Neuron (in vitro differentiated cells): ENCODE data around the gene ARL16.

ENCODE experiments used
- H2AFZ ChIP-seq: one replicate; pipeline ENCODE4 v1.6.1; 2013; ENCODE audit warnings: low read depth, mild to moderate bottlenecking, inconsistent platforms, low read length, moderate library complexity
- H3K27me3 ChIP-seq: one replicate; pipeline ENCODE4 v1.6.1; 2013; ENCODE audit warnings: low read length; ENCODE audit not compliant: insufficient read depth
- H3K36me3 ChIP-seq: one replicate; pipeline ENCODE4 v1.6.1; 2013; ENCODE audit warnings: low read length; ENCODE audit not compliant: insufficient read depth
- H3K4me1 ChIP-seq: one replicate; pipeline ENCODE4 v1.6.1; 2013; ENCODE audit warnings: low read length; ENCODE audit not compliant: insufficient read depth
- H3K4me3 ChIP-seq: 2 replicates; pipeline ENCODE4 v1.5.1; 2013; ENCODE audit warnings: mild to moderate bottlenecking, low read length, moderate library complexity
- H3K9me3 ChIP-seq: one replicate; pipeline ENCODE4 v1.6.1; 2013; ENCODE audit warnings: low read length

ARL16 gene

GRCh38 chr17:81695211-81695610 is 11.6 kb upstream of the ARL16 start:
- H3K9me3 ChIP-seq: no peaks in the 10 kb centered on the region
- no peak overlapping the region for H3K4me3 ChIP-seq
- peaks cover 80% of the 10 kb centered on the region for H3K36me3 ChIP-seq
- H2AFZ ChIP-seq: no peak overlapping the region
- H3K4me1 ChIP-seq: no peaks in the 10 kb centered on the region
- H3K27me3 ChIP-seq: no peaks in the 10 kb centered on the region

GRCh38 chr17:81694810-81695209 is 11.2 kb upstream of the ARL16 start:
- Histone ChIP-seq H3K4me1 (no peaks in the 10 kb centered on the region), H3K9me3 (no peaks in the 10 kb centered on the region), H3K36me3 (peaks cover 84% of the 10 kb centered on the region), H3K4me3 (no peak overlapping the region), H2AFZ (no peak overlapping the region), H3K27me3 (no peaks in the 10 kb centered on the region)

- peaks cover 91% of the 10 kb centered on the region for H3K36me3 ChIP-seq
- no peak overlapping the region for H3K4me3 ChIP-seq
- no peaks in the 10 kb centered on the region for H3K9me3 ChIP-seq
- no peaks in the 10 kb centered on the region for H3K4me1 ChIP-seq
- no peak overlapping the region for H2AFZ ChIP-seq
- no peaks in the 10 kb centered on the region for H3K27me3 ChIP-seq
These were observed 10.1 kb upstream of the ARL16 start for GRCh38 chr17:81693509-81694210.

GRCh38 chr17:81691608-81692007 is 8.0 kb upstream of the ARL16 start:
- Histone ChIP-seq H3K4me3 (no peak overlapping the region), H3K36me3 (peaks cover 89% of the 10 kb centered on the region), H2AFZ (no peak overlapping the region), H3K9me3 (no peaks in the 10 kb centered on the region), H3K27me3 (no peaks in the 10 kb centered on the region), H3K4me1 (no peaks in the 10 kb centered on the region)

DNA sequence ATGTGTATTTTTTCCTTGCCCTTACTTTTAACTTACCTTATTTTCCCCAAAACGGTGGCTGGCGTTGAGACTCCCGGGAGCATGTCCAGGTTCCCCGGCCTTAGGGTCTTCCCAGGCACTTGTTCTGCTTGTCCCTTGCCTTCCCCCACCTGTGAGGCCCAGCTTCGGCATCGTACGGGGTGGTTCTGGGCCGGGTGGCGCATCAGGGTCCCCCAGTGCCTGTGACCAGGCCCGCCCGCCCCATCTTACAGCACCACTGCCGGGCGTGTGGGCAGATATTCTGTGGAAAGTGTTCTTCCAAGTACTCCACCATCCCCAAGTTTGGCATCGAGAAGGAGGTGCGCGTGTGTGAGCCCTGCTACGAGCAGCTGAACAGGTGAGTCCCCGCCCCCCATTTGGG is 7.6 kb upstream of the ARL16 start:
- no peak overlapping the region for H3K4me3 ChIP-seq
- no peak overlapping the region for H2AFZ ChIP-seq
- H3K36me3 ChIP-seq: peaks cover 89% of the 10 kb centered on the region
- H3K9me3 ChIP-seq: no peaks in the 10 kb centered on the region
- no peaks in the 10 kb centered on the region for H3K4me1 ChIP-seq
- H3K27me3 ChIP-seq: no peaks in the 10 kb centered on the region

DNA sequence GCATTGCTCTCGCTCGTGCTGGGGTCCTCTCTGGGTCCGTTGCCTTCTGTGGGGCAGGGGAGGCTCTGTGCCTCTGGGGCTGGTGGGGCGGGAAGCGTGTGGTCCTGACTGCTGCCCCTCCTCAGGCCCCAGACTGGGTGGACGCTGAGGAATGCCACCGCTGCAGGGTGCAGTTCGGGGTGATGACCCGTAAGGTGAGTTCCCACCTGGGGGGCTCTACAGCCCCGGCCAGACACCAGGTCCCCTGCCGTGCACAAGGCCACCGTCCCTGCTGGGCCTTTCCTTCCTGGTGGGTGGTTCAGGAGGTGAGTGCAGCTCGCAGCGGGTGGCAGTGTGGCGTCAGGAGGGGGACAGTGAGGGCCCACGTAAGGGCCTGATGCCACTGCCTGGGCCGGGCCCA is 7.0 kb upstream of the ARL16 start:
- Histone ChIP-seq H3K4me3 (no peak overlapping the region), H2AFZ (no peak overlapping the region), H3K36me3 (peaks cover 83% of the 10 kb centered on the region), H3K27me3 (no peaks in the 10 kb centered on the region), H3K9me3 (no peaks in the 10 kb centered on the region), H3K4me1 (peaks cover 1% of the 10 kb centered on the region)

- Histone ChIP-seq H3K4me3 (no peak overlapping the region), H2AFZ (no peak overlapping the region), H3K27me3 (no peaks in the 10 kb centered on the region), H3K4me1 (peaks cover 6% of the 10 kb centered on the region), H3K9me3 (no peaks in the 10 kb centered on the region), H3K36me3 (peaks cover 78% of the 10 kb centered on the region)
These were observed 6.5 kb upstream of the ARL16 start for GRCh38 chr17:81690066-81690465.

GRCh38 chr17:81688616-81689015 is 5.0 kb upstream of the ARL16 start:
- Histone ChIP-seq H3K9me3 (no peaks in the 10 kb centered on the region), H3K27me3 (no peaks in the 10 kb centered on the region), H3K36me3 (peaks cover 64% of the 10 kb centered on the region), H2AFZ (no peak overlapping the region), H3K4me1 (peaks cover 15% of the 10 kb centered on the region), H3K4me3 (no peak overlapping the region)

DNA sequence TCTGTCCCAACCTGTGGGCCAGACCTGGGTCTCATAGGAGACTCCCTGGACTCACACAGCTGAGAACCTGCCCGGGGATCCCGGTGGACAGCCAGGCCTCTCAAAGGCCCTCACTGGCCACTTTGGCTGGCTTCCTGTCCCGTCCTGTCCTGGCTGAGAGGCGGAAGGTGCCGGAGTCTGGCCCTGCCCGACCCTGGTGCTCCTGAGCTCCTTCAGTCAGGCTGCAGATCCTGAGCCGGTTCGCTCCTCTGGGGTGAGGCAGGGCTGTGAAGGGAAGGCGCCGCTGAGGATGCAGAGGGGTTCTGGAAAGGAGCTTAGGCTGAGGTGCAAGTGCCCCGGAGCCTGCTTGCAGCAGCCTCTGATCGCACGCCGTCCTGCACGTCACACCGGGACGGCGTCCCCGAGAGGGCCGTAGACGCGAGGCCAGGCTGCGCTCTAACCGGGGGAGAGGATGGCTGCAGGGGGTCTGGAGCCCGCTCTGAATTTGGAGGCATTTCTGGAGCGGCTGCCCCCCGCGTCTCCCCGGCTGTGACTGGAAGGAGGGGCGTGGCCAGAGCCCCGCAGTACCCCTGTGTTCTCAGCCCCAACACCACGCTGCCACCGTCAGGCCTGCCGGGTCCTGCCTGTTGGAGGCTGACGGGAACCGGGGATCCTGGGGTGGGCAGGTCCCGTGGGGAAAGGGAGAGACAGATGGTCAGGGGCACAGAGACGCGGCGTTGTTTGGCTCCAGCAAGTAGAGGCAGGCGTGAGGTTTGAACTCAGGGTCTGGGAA is 4.4 kb upstream of the ARL16 start:
- Histone ChIP-seq H3K27me3 (no peaks in the 10 kb centered on the region), H3K9me3 (no peaks in the 10 kb centered on the region), H3K4me1 (peaks cover 15% of the 10 kb centered on the region), H3K36me3 (peaks cover 58% of the 10 kb centered on the region), H2AFZ (no peak overlapping the region), H3K4me3 (no peak overlapping the region)

DNA sequence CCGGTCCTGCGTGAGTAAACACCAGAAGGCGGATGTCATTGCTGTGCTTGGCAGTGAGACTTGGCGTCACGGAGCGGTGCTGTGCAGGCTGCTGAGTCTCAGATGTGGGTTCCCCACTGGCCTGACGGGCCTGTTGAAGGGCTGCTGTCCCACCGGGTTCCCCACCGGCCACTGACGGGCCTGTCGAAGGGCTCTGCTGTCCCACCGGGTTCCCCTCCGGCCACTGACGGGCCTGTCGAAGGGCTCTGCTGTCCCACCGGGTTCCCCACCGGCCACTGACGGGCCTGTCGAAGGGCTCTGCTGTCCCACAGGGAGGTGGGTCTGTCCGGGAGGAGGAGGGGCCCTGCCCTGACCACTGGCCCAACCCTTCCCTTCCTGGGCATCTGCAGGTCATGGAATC is 3.0 kb upstream of the ARL16 start:
- Histone ChIP-seq H3K4me3 (no peak overlapping the region), H3K4me1 (peaks cover 21% of the 10 kb centered on the region), H2AFZ (no peak overlapping the region), H3K27me3 (no peaks in the 10 kb centered on the region), H3K9me3 (no peaks in the 10 kb centered on the region), H3K36me3 (peaks cover 51% of the 10 kb centered on the region)

DNA sequence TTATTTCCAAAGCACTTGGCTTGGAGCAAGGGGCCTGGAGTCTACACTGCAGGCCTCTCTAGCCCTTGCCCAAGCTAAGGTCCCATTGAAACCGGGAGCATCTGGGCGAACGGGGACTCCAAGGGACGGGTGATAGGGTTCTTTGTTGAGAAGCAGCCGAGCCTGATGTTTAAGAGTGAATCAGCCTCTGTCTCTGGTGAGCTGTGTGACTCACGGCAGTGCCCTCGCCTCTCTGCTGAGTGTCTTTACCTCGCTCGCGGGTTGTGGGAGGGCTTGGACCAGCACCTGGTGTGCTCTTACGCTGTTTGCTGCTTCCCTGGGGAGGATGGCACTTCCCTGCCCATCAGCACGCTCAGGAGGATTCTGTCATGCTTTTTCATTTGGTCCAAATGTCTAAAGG is 1.5 kb upstream of the ARL16 start:
- Histone ChIP-seq H3K9me3 (no peaks in the 10 kb centered on the region), H3K4me1 (peaks cover 21% of the 10 kb centered on the region), H3K4me3 (peak overlapping the region; percentile 86), H3K27me3 (no peaks in the 10 kb centered on the region), H3K36me3 (peaks cover 42% of the 10 kb centered on the region), H2AFZ (no peak overlapping the region)

DNA sequence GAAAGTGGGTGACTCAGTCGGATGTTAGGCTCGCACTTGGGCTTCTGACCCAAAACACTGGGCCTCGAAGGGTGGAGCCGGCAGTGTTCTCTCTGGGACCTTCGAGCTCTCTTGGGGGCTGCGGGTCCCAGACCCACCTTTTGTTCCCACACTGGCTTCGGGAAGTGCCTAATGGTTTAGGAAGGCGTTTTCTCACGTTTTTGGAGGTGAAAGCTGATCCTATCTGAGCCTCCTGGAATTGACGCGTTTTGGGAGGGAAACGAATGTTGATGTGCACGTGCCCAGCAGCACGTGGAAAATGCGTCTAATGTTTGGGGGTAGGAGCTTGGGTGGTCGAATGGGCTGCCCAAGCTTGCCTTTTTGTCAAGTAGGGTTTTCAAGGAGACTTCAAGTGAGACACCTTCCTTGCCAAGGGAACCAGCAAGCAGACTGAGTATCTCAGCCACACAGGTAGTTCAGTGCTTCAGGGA is 880 bp upstream of the ARL16 start:
- Histone ChIP-seq H3K36me3 (peaks cover 36% of the 10 kb centered on the region), H3K9me3 (no peaks in the 10 kb centered on the region), H3K27me3 (no peaks in the 10 kb centered on the region), H2AFZ (no peak overlapping the region), H3K4me1 (peaks cover 21% of the 10 kb centered on the region), H3K4me3 (peak overlapping the region; percentile 86)

GRCh38 chr17:81683208-81683583 is 401 bp downstream of the ARL16 start:
- Histone ChIP-seq H2AFZ (peak overlapping the region; percentile 20), H3K36me3 (peaks cover 24% of the 10 kb centered on the region), H3K4me3 (peak overlapping the region; percentile 86), H3K9me3 (no peaks in the 10 kb centered on the region), H3K27me3 (no peaks in the 10 kb centered on the region), H3K4me1 (peaks cover 21% of the 10 kb centered on the region)
